HUES64 (cell line): ENCODE measurements around the gene HNRNPA3.

Experiments used
- H3K27ac ChIP-seq: 2 replicates; pipeline ENCODE4 v1.7.0; 2013; ENCODE audit warnings: low read depth, low read length, inconsistent platforms
- H3K27me3 ChIP-seq: 2 replicates; pipeline ENCODE4 v1.6.1; 2013; ENCODE audit warnings: mild to moderate bottlenecking, low read length; ENCODE audit not compliant: insufficient read depth
- H3K36me3 ChIP-seq: 2 replicates; pipeline ENCODE4 v1.6.1; 2013; ENCODE audit warnings: mild to moderate bottlenecking, low read length; ENCODE audit not compliant: insufficient read depth
- H3K4me1 ChIP-seq: 2 replicates; pipeline ENCODE4 v1.6.1; 2013; ENCODE audit warnings: mild to moderate bottlenecking, low read length, moderate library complexity; ENCODE audit not compliant: insufficient read depth
- H3K4me3 ChIP-seq: 2 replicates; pipeline ENCODE4 v1.5.1; 2013; ENCODE audit warnings: mild to moderate bottlenecking, low read length, moderate library complexity
- H3K9ac ChIP-seq: 2 replicates; pipeline ENCODE4 v1.6.1; 2013; ENCODE audit warnings: mild to moderate bottlenecking, low read depth, low read length
- H3K9me3 ChIP-seq: 2 replicates; pipeline ENCODE4 v1.6.1; 2013; ENCODE audit warnings: low read depth, low read length; ENCODE audit not compliant: insufficient read depth
- WGBS: fragments of 150-250, 120-280 bp; methylation state at CpG from one replicate; pipeline ENCODE4 v1.1.7; 2013; ENCODE audit warnings: missing lambda C conversion rate; 5-methylcytosine and 5-hydroxymethylcytosine counted together

Gene HNRNPA3

GRCh38 chr2:177247693-177248262 lies 35.2 kb downstream of the HNRNPA3 start:
- H3K9ac ChIP-seq, result no peak overlapping the region
- 95% methylated on average over 6 of the region's 6 CpGs for WGBS
- peaks cover 22% of the 10 kb centered on the region for H3K4me1 ChIP-seq
- no peaks in the 10 kb centered on the region for H3K9me3 ChIP-seq
- no peak overlapping the region for H3K4me3 ChIP-seq
- no peaks in the 10 kb centered on the region for H3K27me3 ChIP-seq
- H3K27ac ChIP-seq, result 0 out of 2 replicates have a peak overlapping the region, but pooled peaks have one; percentile 6
- H3K36me3 ChIP-seq, result no peaks in the 10 kb centered on the region

GRCh38 chr2:177249038-177249437 lies 36.4 kb downstream of the HNRNPA3 start:
- H3K27ac ChIP-seq, result no peak overlapping the region
- H3K9me3 ChIP-seq, result no peaks in the 10 kb centered on the region
- 96% methylated on average over 6 of the region's 7 CpGs for WGBS
- H3K27me3 ChIP-seq, result no peaks in the 10 kb centered on the region
- no peak overlapping the region for H3K4me3 ChIP-seq
- H3K9ac ChIP-seq, result no peak overlapping the region
- H3K36me3 ChIP-seq, result no peaks in the 10 kb centered on the region
- H3K4me1 ChIP-seq, result peaks cover 18% of the 10 kb centered on the region

GRCh38 chr2:177250461-177250860 lies 37.9 kb downstream of the HNRNPA3 start:
- Histone ChIP-seq H3K4me3 (no peak overlapping the region), H3K9ac (no peak overlapping the region), H3K27ac (no peak overlapping the region), H3K27me3 (no peaks in the 10 kb centered on the region), H3K9me3 (no peaks in the 10 kb centered on the region), H3K36me3 (no peaks in the 10 kb centered on the region), H3K4me1 (peaks cover 11% of the 10 kb centered on the region)
- WGBS, result 93% methylated on average over 5 of the region's 5 CpGs

- no peaks in the 10 kb centered on the region for H3K36me3 ChIP-seq
- peaks cover 10% of the 10 kb centered on the region for H3K4me1 ChIP-seq
- no peaks in the 10 kb centered on the region for H3K9me3 ChIP-seq
- no peak overlapping the region for H3K9ac ChIP-seq
- no peaks in the 10 kb centered on the region for H3K27me3 ChIP-seq
- H3K27ac ChIP-seq, result no peak overlapping the region
- H3K4me3 ChIP-seq, result no peak overlapping the region
- 97% methylated on average over 3 of the region's 3 CpGs for WGBS
Observed at GRCh38 chr2:177251165-177251542, 38.6 kb downstream of the HNRNPA3 start.

GRCh38 chr2:177252808-177253531 lies 40.4 kb downstream of the HNRNPA3 start:
- H3K9ac ChIP-seq, result no peak overlapping the region
- no peaks in the 10 kb centered on the region for H3K27me3 ChIP-seq
- H3K9me3 ChIP-seq, result peaks cover 4% of the 10 kb centered on the region; the same call in 1 of the 2 replicates
- 97% methylated on average over 5 of the region's 5 CpGs for WGBS
- H3K4me1 ChIP-seq, result peaks cover 9% of the 10 kb centered on the region
- no peak overlapping the region for H3K4me3 ChIP-seq
- peaks cover under 1% of the 10 kb centered on the region; the same call in 1 of the 2 replicates for H3K36me3 ChIP-seq
- H3K27ac ChIP-seq, result no peak overlapping the region

- Histone ChIP-seq H3K27me3 (no peaks in the 10 kb centered on the region), H3K36me3 (peaks cover 8% of the 10 kb centered on the region), H3K9ac (no peak overlapping the region), H3K9me3 (peaks cover 11% of the 10 kb centered on the region; the same call in 1 of the 2 replicates), H3K27ac (no peak overlapping the region), H3K4me1 (peaks cover 9% of the 10 kb centered on the region), H3K4me3 (no peak overlapping the region)
- WGBS, result 97% methylated on average over 3 of the region's 3 CpGs
Observed at GRCh38 chr2:177253704-177254103, 41.1 kb downstream of the HNRNPA3 start.

GRCh38 chr2:177254433-177255226 lies 42.0 kb downstream of the HNRNPA3 start:
- 55% methylated on average over 11 of the region's 11 CpGs for WGBS
- Histone ChIP-seq H3K9ac (no peak overlapping the region), H3K4me1 (peaks cover 9% of the 10 kb centered on the region), H3K36me3 (peaks cover 9% of the 10 kb centered on the region), H3K27me3 (no peaks in the 10 kb centered on the region), H3K9me3 (peaks cover 15% of the 10 kb centered on the region; the same call in 1 of the 2 replicates), H3K4me3 (no peak overlapping the region), H3K27ac (peak overlapping the region; percentile 42; the same call in 1 of the 2 replicates)

GRCh38 chr2:177255227-177255601 lies 42.6 kb downstream of the HNRNPA3 start:
- H3K27me3 ChIP-seq, result no peaks in the 10 kb centered on the region
- peaks cover 9% of the 10 kb centered on the region for H3K4me1 ChIP-seq
- peaks cover 9% of the 10 kb centered on the region for H3K36me3 ChIP-seq
- H3K9ac ChIP-seq, result no peak overlapping the region
- WGBS, result 81% methylated on average over 2 of the region's 2 CpGs
- H3K9me3 ChIP-seq, result peaks cover 15% of the 10 kb centered on the region; the same call in 1 of the 2 replicates
- H3K4me3 ChIP-seq, result no peak overlapping the region
- H3K27ac ChIP-seq, result peak overlapping the region; percentile 42; the same call in 1 of the 2 replicates

GRCh38 chr2:177256026-177256425 lies 43.4 kb downstream of the HNRNPA3 start:
- peaks cover 9% of the 10 kb centered on the region for H3K4me1 ChIP-seq
- peaks cover 15% of the 10 kb centered on the region; the same call in 1 of the 2 replicates for H3K9me3 ChIP-seq
- 98% methylated on average over 2 of the region's 2 CpGs for WGBS
- H3K4me3 ChIP-seq, result no peak overlapping the region
- no peaks in the 10 kb centered on the region for H3K27me3 ChIP-seq
- no peak overlapping the region for H3K9ac ChIP-seq
- H3K36me3 ChIP-seq, result peaks cover 9% of the 10 kb centered on the region
- no peak overlapping the region for H3K27ac ChIP-seq

- Histone ChIP-seq H3K27me3 (no peaks in the 10 kb centered on the region), H3K4me3 (no peak overlapping the region), H3K4me1 (peaks cover 15% of the 10 kb centered on the region), H3K36me3 (peaks cover 9% of the 10 kb centered on the region), H3K27ac (no peak overlapping the region), H3K9me3 (peaks cover 15% of the 10 kb centered on the region; the same call in 1 of the 2 replicates), H3K9ac (no peak overlapping the region)
- WGBS, result 81% methylated on average over 3 of the region's 3 CpGs
Observed at GRCh38 chr2:177256695-177257094, 44.1 kb downstream of the HNRNPA3 start.

- peaks cover 23% of the 10 kb centered on the region for H3K4me1 ChIP-seq
- WGBS, result 85% methylated on average over 5 of the region's 5 CpGs
- no peak overlapping the region for H3K27ac ChIP-seq
- no peak overlapping the region for H3K4me3 ChIP-seq
- H3K9me3 ChIP-seq, result peaks cover 15% of the 10 kb centered on the region; the same call in 1 of the 2 replicates
- H3K9ac ChIP-seq, result no peak overlapping the region
- peaks cover 9% of the 10 kb centered on the region for H3K36me3 ChIP-seq
- no peaks in the 10 kb centered on the region for H3K27me3 ChIP-seq
Observed at GRCh38 chr2:177257471-177257870, 44.9 kb downstream of the HNRNPA3 start.
